Epithelial cell of esophagus (primary cell): ENCODE measurements around the gene CHST15.

ENCODE experiments used
- DNase-seq: peaks from one replicate; pipeline ENCODE4 v3.0.0; 2010; ENCODE audit warnings: low read depth
- H3K4me3 ChIP-seq: 2 replicates; pipeline ENCODE4 v1.5.1; 2011; ENCODE audit warnings: mild to moderate bottlenecking, low read length, control low read depth
- CTCF ChIP-seq: IDR thresholded peaks from 2 replicates; pipeline ENCODE4 v1.5.1; 2011; ENCODE audit warnings: low read depth, mild to moderate bottlenecking, low read length, control low read depth, inconsistent platforms; ENCODE audit not compliant: insufficient read depth; ENCODE audit errors: missing control alignments

CHST15 gene

GRCh38 chr10:124064676-124065075 is 28.7 kb downstream of the CHST15 start:
- no peak overlapping the region for H3K4me3 ChIP-seq
- no peak for DNase-seq
- no peak for TF ChIP-seq CTCF

GRCh38 chr10:124063750-124064603 is 29.4 kb downstream of the CHST15 start:
- H3K4me3 ChIP-seq, result no peak overlapping the region
- peak; percentile 92 for DNase-seq
- TF ChIP-seq CTCF, result no peak

- DNase-seq, result no peak
- no peak for TF ChIP-seq CTCF
- no peak overlapping the region for H3K4me3 ChIP-seq
These were observed 31.0 kb downstream of the CHST15 start for GRCh38 chr10:124062390-124062789.

- H3K4me3 ChIP-seq, result no peak overlapping the region
- DNase-seq, result no peak
- TF ChIP-seq CTCF, result no peak
These were observed 32.4 kb downstream of the CHST15 start for GRCh38 chr10:124061030-124061429.

- no peak for DNase-seq
- TF ChIP-seq CTCF, result no peak
These were observed 33.2 kb downstream of the CHST15 start for GRCh38 chr10:124060148-124060720.

GRCh38 chr10:124059551-124059950 is 33.8 kb downstream of the CHST15 start:
- TF ChIP-seq CTCF, result no peak
- DNase-seq, result no peak
- no peak overlapping the region for H3K4me3 ChIP-seq

More at GRCh38 chr10:124060148-124060720, 33.2 kb downstream of the CHST15 start:
- no peak overlapping the region for H3K4me3 ChIP-seq

GRCh38 chr10:124058346-124059003 is 34.9 kb downstream of the CHST15 start:
- no peak for DNase-seq
- no peak overlapping the region for H3K4me3 ChIP-seq
- no peak for TF ChIP-seq CTCF
